Ramos (cell line): Measurements from ENCODE around the gene IDH2.

Experiments
- in situ Hi-C: fragments of 300-500 bp; cut with MboI; formaldehyde crosslinking; loops from one replicate; pipeline ENCODE4 v1.14.3; 2022; ENCODE audit warnings: low sequenced_read_pairs; ENCODE audit not compliant: unreplicated experiment

Gene IDH2

DNA sequence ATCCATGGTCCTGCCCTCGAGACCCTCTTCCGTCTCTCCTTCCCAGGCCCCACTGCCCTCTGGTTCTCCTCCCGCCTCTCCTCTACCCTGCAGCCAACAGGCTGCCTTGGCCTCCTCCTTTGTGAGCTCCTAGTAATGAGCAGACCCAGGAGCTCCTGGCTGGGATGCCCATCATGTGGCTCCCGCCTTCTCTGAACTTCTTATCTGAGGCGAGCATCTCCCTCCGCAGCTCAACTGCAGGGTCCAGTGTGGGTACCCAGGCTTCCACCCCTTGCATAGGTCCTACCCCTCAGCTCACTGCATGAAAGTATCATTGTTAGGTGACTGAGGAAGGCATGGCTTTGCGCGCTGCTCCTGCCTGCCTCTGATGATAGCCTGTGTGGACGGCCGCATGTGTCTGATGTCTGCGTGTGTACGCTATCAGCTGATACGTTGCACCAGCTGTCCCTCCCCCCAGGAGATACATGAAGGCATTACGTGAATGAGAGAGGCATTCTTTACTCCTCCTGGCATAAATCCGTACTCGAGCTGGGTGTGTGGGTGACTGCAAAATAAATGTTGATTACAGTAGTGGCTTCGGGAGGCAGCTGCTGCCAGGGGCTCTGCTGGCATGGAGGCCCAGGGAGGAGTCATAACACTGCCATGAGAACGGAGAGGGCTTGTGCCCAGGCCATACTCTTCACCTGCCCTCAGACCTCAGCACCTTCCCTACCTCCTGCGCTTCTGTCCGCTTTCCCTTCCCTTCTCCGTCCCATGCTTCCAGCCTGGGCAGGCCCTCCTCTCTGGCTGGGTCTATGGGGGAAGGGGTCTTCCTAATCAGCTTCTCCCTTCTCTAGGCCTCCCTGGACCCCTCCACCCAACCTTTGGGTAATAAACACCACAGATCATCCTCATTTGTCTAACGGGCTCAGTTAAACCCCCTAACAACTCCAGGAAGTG is 52.3 kb downstream of the IDH2 start:
- in situ Hi-C loops: no loop called here

DNA sequence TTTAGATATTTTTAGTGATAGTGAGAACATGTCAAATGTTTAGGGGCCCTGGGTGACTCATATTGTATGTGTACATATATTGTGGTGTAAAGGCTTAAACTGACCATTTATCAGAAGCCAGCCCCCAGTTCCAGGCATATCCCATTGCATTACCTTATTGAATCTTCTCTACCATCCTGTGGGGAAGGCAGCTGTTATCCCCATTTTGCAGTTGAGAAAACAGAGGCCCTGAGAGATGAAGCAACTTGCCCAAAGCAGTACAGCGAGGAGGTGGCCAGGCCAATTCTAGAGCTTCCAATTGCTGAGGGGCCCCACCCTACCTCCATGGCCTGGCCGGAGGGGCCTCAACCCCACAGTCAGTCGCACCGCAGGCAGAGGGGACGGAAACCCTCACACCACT is 53.2 kb downstream of the IDH2 start:
- in situ Hi-C loops: no loop called here

DNA sequence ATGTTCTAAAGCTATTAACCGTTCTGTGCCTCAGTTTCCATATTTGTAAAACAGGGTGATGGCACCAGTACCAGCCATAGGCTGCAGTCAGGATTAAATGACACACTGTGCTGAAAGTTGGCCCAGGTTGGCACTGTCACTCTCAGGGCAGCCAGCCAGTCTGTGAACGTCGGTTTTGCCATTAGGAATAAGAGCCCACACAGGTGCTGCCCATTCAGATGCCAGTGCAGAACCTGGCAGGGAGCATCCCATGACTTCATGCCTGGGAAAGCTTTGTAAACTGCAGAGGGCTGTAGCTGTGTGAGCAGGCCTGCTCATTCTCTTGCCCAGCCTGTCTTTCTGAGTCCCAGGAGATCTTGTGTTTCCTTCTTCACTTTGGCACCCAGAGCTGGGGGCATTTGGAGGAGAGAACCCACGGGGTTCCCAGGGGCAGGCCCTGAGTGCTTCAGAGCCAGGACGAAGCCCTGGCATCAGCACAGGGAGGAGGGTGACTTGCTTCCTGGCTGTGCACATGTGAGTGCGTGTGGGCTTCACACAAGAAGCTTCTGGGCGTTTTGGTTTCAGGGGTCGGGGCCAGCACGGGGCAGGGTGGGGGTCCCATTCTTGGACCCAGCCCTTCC is 54.2 kb downstream of the IDH2 start:
- in situ Hi-C loops: no loop called here

DNA sequence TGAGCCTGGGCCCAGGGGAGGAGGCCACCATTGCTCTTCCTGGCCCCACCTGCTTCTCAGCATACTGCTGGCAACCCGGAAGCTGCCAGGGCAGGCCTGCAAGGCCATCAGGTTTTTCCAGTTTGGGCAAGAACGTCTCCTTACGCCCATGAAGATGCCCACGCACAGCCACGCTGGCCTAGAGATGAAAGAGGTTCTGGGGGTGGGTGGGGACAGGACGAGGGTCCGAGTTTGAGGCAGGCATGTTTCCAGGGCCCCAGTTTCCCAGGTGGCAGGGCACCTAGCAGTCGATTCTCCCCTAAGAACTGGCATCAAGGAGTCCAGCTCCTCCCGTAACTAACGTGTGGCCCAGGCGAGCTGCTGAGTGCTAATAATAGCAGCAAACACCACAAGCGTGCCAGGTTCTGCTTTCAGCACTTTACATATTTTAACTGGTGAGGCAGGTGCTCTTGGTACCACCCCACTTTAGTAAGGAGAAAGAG is 55.3 kb downstream of the IDH2 start:
- in situ Hi-C loops: no loop called here

DNA sequence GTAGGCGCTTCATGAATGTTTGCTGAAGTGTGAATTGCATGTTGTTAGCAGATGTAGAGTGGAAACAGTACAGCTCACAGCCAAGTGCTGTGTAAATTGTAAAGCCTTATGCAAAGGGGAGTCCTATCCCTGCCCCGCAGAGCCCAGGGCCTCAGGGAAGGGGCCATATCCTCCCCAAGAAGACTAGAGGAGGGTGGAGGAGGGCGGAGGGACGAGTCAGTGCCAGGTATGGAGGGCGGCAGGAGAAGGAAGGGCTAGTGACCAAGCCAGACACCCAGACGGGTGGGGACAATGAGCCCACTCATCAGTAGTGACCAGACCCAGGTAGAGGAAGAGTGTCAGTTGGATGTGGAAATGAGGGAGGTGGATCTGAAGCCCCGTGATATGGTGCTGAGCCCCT is 56.0 kb downstream of the IDH2 start:
- in situ Hi-C loops: no loop called here

DNA sequence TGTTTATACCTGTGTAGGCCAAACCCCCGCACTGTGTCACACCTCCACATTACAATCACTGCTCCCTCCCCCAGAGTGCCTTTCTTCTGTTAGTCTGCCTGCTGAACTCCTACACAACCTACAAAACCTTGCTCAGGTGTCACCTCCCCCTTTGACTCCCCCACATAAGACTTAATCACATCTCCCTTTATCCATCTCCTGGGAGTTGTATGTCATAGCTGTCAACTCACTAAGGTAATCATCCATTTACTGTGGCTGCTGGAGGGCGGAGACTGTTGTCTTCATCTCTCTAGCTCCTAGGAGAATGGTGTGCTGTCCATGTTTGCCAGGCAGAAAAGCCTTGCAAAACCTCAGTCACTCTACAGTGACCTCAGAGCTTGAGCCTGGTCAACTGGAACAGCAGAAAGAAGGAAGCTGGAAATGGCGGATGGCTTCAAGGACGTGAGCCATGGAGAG is 57.3 kb downstream of the IDH2 start:
- in situ Hi-C loops: no loop called here

DNA sequence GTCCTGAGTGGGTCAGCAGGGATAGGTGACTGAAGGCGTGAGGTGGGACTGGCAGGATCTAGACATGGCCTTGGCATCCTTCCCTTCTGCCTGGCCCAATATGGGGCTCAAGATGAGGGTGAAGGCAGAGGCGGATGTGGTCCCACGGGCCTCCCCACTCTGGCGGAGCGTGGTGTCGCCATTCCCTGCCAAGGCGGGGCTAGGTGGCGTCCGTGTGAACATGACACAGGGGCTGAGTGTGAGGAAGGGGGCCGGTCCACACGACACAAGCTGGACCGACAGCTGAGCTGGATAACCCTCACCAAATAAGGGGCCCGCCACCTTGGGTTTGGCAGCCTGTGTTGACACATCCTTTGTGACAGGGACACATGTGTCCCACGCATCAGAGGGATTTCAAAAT is 58.1 kb downstream of the IDH2 start:
- in situ Hi-C loops: no loop called here

DNA sequence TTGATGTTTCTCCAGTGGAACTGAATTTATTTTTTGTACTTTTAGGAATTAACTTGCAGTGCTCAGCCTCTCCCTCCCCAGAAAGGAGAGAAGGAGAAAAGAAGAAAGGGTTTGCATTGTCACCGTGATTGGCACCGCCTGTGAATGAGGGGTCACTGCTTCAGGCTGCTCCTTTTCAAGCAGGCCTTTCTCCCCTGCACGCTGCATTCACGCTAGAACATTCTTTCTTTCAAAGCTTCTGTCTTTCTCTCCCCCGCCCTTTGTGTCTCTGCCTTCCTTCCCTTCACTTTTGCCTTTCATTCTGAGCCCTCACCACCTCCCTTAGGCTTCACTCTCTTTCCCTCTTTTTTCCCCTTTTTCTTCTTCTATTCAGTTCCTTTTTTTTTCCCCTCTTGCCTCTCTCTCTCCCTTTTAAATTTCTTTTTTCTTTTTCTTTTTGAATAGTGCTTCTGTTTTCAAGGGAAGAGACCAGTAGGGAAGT is 58.7 kb downstream of the IDH2 start:
- in situ Hi-C loops: no loop called here

DNA sequence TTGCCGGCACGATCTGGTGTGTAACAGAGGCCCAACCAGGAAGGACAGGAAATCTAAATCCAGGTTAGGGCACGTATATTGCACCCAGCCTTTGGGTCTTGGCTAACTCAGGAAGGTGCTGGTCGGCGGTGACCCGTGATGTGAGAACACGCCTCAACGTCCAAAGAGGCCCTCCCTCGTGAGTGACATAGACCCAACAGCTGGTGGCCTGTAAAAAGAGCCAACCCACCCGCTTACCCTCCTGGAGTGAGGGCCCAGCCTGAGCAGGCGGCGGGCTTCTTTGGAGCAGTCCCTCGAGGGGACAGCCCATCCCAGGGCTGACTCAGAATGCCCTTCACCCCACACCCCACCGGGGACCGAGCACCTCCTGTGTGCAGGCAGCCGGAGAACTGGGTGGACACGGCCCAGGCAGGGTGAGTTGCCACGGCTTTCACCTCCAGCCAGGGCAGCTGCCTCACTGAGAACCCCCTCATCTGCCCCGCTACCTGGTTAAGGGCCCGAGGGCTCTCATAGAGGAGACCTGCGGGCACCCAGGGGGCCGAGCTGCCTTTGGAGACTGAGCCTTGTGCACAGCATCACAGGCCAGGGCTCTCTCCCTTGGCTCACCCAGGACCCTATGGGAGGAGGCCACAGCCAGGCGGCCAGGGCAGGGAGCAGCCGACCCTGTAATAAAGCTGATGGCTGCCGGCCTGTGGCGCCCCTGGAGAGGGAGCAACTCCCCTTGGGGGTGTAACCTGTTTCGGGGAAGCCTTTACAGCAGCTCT is 59.3 kb downstream of the IDH2 start:
- in situ Hi-C loops: no loop called here

DNA sequence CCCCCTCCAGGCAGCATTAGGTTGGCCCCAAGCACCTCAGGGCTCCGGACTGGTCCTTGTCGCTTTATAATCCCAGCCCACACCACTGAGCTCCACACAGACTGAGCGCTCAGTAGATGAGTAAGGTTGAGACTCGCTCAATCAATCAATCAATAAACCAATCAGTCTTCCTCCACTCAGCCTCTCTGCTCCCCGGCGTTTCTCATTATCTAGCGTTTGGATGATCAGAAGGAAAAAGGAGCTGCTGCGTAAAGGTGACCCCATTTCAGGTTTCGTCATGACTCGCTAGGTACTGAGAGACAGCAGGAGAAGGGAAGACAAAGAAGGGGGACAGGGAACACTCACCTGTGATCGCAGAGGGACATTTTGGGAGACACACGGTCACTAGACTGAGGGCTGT is 59.9 kb downstream of the IDH2 start:
- in situ Hi-C loops: no loop called here

DNA sequence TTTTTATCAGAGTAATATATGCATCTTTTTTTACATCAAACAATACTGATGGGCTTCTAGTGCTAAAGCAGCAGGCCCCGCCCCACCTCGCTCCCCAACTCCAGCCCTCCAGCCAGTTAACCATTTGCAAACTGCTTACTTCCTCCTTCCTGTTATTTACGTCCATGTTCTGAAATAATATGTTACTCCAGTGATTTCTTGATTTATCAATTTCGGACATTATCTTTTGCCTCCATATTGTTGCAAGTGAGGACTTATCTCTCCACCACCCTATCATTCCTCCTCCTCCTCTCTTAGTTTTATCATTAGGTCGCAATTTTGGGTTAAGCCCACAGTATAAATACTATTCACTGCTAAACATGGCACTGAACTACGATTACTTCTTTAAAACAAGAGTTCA is 61.6 kb downstream of the IDH2 start:
- in situ Hi-C loops: no loop called here

DNA sequence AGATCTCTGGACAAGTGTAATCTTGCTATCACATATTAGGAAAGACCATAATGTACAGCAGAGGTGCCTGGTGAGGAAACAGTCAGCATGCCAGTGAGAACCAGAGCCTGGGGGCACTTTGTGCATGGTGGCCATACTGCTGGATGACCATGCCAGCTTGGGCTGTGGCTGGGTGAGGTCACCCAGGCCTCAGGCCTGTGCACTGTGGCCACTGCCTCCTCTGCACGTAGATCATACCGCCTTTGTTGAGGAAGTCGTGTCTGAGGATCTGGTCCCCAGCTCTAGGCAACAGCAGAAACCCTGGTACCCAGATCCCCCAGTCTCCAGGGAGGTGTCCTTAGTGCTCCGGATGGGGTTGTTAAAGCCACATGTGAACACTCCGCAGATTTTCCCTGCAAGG is 62.3 kb downstream of the IDH2 start:
- in situ Hi-C loops: no loop called here

DNA sequence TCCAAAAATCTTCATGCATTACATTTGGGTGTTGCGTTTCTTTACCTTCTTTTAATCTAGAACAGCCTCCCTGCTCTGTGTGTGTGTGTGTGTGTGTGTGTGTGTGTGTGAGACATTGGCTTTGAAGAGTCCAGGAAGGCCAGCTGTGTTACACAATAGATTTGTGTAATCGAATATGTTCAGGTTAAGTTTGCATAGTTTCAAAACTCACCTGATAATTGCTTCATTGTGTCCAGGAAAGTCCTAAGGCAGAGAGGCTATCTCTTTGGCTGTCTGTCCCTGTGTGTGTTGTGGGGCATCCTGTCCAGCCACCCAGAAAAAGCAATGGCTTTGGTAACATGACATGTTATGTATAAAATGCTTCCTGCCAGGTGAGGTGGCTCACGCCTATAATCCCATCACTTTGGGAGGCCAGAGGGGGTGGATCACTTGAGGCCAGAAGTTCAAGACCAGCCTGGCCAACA is 63.6 kb downstream of the IDH2 start:
- in situ Hi-C loops: no loop called here

DNA sequence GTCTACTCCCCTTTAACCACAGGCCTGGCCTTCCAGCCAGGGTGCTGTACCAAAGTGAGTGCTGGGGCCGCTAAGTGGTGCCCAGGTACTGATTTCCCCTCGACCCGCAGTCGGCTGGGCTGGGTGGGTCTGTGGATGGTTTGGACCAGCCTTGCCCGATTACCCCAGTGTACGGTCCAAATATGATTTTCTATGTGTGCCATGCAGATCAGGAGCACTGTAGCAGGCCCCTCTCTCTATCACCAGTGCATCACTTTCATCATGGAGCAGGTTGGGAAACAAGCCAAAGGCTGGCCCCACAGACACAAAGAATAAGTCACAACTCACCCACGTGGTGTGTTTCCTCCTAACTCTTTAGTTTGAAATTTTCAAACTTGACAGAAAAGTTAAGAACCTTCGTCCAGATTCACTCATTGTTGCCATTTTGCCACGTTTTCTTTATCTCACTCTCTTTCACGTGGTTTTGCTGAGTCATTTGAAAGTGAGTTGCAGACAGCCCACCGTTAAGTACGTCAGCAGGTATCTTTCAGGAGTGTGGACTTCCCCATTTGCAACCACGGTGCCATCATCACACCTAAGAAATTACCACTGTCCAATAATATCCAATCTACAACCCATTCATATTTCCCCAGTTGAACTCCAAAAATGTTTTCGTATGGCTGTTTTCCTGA is 64.2 kb downstream of the IDH2 start:
- in situ Hi-C loops: no loop called here

DNA sequence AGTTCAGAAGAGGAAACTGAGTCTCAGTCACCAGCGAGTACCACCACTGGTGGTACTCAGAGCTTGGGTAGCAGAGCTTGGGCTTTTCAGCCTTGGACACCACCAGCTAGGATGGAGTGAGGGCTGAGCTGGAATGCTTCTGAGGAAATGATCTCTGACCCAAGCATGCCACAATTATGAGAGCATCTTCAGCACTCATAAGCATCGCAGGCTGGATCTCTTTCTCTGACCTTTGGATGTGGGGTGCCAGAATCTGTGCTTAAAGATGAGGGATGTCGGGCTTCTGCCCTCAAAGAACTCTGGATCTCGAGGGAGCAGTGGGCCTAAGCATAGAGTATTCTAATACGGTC is 64.8 kb downstream of the IDH2 start:
- in situ Hi-C loops: no loop called here

DNA sequence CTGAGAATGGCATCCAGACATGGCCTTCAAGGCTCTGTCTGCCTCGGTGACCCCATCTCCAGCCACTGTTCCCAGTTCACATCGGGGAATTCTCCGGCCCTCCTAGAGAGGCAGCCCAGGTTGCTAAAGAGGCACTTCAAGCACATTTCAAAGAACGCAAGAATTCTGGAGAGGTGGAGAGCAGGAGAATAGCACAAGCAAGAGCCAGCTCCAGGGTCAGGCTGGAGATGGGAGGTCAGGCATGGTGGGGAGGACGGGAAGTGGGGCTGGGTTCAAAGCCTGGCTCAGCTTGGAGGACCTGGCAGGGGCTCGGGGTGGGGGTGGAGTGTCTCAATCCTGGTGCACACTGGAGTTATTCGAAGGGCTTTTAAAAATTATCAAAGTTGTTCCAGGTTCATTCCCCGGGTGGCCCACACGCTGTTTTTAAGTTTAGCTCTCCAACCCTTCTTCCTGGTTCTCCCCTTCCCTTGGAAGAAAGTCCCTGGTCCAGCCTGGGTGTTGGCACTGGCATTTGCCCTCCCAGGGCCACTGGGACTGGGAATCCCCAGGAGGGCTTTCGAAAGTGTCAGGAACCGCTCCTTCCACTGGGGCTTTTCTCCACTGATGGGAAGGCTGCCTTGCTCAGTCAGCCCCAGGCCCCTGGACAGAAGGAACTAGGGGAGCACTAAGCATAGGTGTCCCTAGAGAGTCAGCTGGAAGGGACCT is 65.3 kb downstream of the IDH2 start:
- in situ Hi-C loops: no loop called here

DNA sequence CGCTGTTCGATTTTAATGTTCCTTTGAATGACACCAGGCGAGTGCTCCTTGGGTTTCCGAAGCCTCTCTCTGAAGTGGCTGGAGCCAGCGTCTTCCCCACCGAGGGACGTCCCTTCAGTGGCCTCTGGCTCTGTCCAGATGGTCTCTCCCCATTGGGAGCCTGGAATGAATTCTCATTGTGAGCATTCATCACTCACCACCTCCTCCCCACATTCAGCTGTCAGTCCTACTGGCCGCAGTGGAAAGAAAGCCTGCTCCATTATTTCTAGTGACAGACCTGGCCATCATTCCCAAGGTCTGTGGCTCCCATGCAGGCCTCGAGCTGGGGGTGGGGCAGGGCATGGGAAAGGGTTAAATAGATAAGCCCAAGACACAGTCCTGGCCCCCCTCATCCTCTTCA is 65.9 kb downstream of the IDH2 start:
- in situ Hi-C loops: no loop called here

DNA sequence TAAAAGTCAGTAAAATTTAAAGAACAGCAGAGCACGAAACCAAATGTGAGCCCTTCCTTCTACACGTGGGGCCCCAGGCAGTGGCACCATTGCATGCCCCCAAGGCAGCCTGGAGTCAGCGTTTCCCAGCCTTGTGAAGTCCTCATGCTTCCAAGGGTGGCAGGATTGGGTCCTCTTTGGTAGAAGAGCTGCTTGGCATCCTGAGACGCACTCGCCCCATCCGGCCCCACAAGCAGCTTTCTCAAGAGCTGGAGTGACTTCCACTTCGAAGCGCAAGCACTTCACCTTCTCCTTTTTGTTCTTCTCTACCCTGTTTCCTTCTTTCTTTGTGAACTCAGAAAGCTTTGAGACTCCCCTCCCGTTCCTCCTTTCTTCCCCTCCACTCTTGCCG is 66.4 kb downstream of the IDH2 start:
- in situ Hi-C loops: no loop called here

DNA sequence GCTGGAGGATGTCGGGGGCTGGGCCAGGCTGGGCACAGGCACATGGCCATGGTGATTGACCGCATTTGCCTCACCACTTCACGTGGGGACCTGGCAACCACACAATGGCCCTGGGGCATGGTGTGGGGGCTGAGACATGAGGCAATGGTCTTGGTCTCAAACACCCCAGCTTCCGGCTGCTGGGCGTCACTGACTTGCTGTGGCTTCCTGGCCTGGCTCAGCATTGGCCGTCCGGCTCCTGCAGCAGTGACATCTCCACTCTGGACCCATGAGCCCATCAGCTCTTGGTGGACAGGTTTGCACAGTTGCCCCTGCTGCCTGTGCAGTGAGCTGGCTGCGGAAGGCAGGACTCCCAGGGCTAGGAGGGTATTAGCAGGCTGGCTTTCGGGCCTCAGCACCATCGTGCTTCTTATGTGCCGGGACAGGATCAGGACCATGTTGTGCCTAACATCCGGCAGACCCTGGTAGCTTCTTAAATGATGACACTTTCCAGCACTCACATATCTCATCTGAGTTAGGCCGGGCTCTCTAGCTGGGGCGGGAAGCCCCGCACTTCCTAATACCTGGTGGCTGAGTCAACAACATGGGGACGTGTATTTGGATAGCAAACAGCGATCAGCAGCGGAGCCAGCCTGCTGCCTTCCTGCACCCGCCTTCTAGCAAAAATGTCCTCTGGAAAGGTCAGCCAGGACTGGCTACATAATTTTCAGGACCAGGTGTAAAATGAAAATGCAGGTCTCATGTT is 67.0 kb downstream of the IDH2 start:
- in situ Hi-C loops: no loop called here
